K562 (cell line): Measurements from ENCODE around the gene SPDYE3. TPM values are rescaled to one million over a fixed set of nuclear protein-coding genes. Genes with fewer than 3 reads are reported as not detected.

Source experiments
- CEBPB ChIP-seq: fragments of 450-650 bp; IDR thresholded peaks from 2 replicates; pipeline ENCODE4 v1.6.1; 2016; ENCODE audit warnings: missing genetic modification characterization, missing compliant biosample characterization
- DNMT1 ChIP-seq: fragments of 450-650 bp; IDR thresholded peaks from 2 replicates; pipeline ENCODE4 v1.6.1; 2016; ENCODE audit warnings: antibody characterized with exemption, mild to moderate bottlenecking
- EP300 ChIP-seq: IDR thresholded peaks from 2 replicates; pipeline ENCODE4 v1.6.1; 2012; ENCODE audit warnings: low read length, improper control_type of control experiment
- ETV1 ChIP-seq: fragments of 450-650 bp; conservative IDR thresholded peaks from 2 replicates; pipeline ENCODE4 v1.6.1; 2016; ENCODE audit warnings: missing genetic modification characterization, control low read depth, low read depth, missing compliant biosample characterization
- EZH2 ChIP-seq: IDR thresholded peaks from 2 replicates; pipeline ENCODE4 v1.6.1; 2012; ENCODE audit warnings: low read depth, mild to moderate bottlenecking, inconsistent platforms, low read length, borderline replicate concordance
- FUS ChIP-seq: fragments of 200-400 bp; formaldehyde crosslinking; optimal IDR thresholded peaks from 2 replicates; pipeline ENCODE3; 2017; ENCODE audit warnings: low read depth, low read length
- HCFC1 ChIP-seq: IDR thresholded peaks from 2 replicates; pipeline ENCODE4 v1.6.1; 2012; ENCODE audit warnings: low read depth, low read length, improper control_type of control experiment
- HDAC3 ChIP-seq: fragments of 450-650 bp; IDR thresholded peaks from 2 replicates; pipeline ENCODE4 v1.6.1; 2018; ENCODE audit warnings: borderline replicate concordance, mild to moderate bottlenecking, moderate library complexity; ENCODE audit not compliant: partially characterized antibody
- HOXB6 ChIP-seq: fragments of 250-450 bp; sonication (Bioruptor Pico); IDR thresholded peaks from 2 replicates; pipeline ENCODE4 v1.5.1; 2022; ENCODE audit warnings: mild to moderate bottlenecking, borderline replicate concordance
- MYNN ChIP-seq, 2 experiments: sonication (generic); formaldehyde crosslinking in 1 of 2; IDR thresholded peaks; 2 replicates each; pipeline versions ENCODE4 v1.5.0 to v1.6.1; 2016 to 2020; ENCODE audit warnings: antibody characterized with exemption in 1 of 2, missing genetic modification reagents in 1 of 2
- NCOA4 ChIP-seq: fragments of 450-650 bp; IDR thresholded peaks from 2 replicates; pipeline ENCODE4 v1.6.1; 2018; ENCODE audit warnings: mild to moderate bottlenecking; ENCODE audit not compliant: partially characterized antibody
- PTRF ChIP-seq: fragments of 450-650 bp; IDR thresholded peaks from 2 replicates; pipeline ENCODE4 v1.6.1; 2016; ENCODE audit warnings: mild to moderate bottlenecking, missing genetic modification characterization, missing compliant biosample characterization
- ZC3H11A ChIP-seq: IDR thresholded peaks from 2 replicates; pipeline ENCODE4 v1.6.1; 2012; ENCODE audit warnings: low read depth, low read length, improper control_type of control experiment
- ZNF551 ChIP-seq: fragments of 250-450 bp; sonication (Bioruptor Pico); IDR thresholded peaks from 2 replicates; pipeline ENCODE4 v1.5.0; 2021; ENCODE audit warnings: mild to moderate bottlenecking, moderate library complexity
- ZNF561 ChIP-seq: fragments of 450-650 bp; formaldehyde crosslinking; conservative IDR thresholded peaks from 2 replicates; pipeline ENCODE4 v1.4.0; 2020; ENCODE audit warnings: mild to moderate bottlenecking, moderate library complexity
- ZNF79 ChIP-seq: fragments of 250-450 bp; sonication (Bioruptor Pico); IDR thresholded peaks from 2 replicates; pipeline ENCODE4 v1.4.0; 2020; ENCODE audit warnings: low read depth, mild to moderate bottlenecking, moderate library complexity
- polyA plus RNA-seq, 8 experiments: library from polyadenylated mRNA; depleted of rRNA in 4 of 8; stranded (reverse) in 5 of 8; unstranded in 3 of 8; fragments of >200 nt; fragmentation: Nextera tagmentation in 2 of 8; fragmentation: Illumina TruSeq in 1 of 8; extraction: Ambion mirVana in 2 of 8; extraction: Trizol in 1 of 8; gene quantifications; 2 replicates each; pipeline versions ENCODE4 v1.2.1 to v1.2.3, GENCODE V29; 2011 to 2014; ENCODE audit warnings: inconsistent platforms in 1 of 8, missing spikeins in 1 of 8
- total RNA-seq, 7 experiments: library from RNA; depleted of rRNA in 6 of 7; stranded (reverse); fragments of >200 nt in 6 of 7; fragmentation: Illumina TruSeq in 2 of 7; extraction: Trizol in 2 of 7; gene quantifications; 2 replicates each; pipeline versions ENCODE4 v1.2.1 to v1.2.3, GENCODE V29; 2011 to 2021; ENCODE audit warnings: low replicate concordance in 1 of 7
- TF ChIP-seq, protein P1 (sequence below): fragments of 250-450 bp; sonication (Bioruptor Pico); IDR thresholded peaks from 2 replicates; pipeline ENCODE4 v1.8.0; 2021; ENCODE audit warnings: moderate library complexity, mild to moderate bottlenecking, inconsistent platforms
- TF ChIP-seq, protein P2 (sequence below): sonication (generic); formaldehyde crosslinking; IDR thresholded peaks from 2 replicates; pipeline ENCODE4 v1.9.0; 2022; ENCODE audit warnings: mild to moderate bottlenecking, missing genetic modification reagents
- TF ChIP-seq, protein P3 (sequence below): fragments of 450-650 bp; formaldehyde crosslinking; IDR thresholded peaks from 2 replicates; pipeline ENCODE4 v1.4.0; 2020; ENCODE audit warnings: mild to moderate bottlenecking
- TF ChIP-seq, protein P4 (sequence below): sonication (generic); formaldehyde crosslinking; IDR thresholded peaks from 2 replicates; pipeline ENCODE4 v1.8.1; 2022; ENCODE audit warnings: missing genetic modification reagents

SPDYE3 gene
- total and polyA plus RNA-seq, 9 of the 15 experiments (the other 6 are each of a cell fraction or from before 2014, with no cell fraction given) = 0.04 to 3.3 (median 1.2) TPM; not detected in 6

DNA sequence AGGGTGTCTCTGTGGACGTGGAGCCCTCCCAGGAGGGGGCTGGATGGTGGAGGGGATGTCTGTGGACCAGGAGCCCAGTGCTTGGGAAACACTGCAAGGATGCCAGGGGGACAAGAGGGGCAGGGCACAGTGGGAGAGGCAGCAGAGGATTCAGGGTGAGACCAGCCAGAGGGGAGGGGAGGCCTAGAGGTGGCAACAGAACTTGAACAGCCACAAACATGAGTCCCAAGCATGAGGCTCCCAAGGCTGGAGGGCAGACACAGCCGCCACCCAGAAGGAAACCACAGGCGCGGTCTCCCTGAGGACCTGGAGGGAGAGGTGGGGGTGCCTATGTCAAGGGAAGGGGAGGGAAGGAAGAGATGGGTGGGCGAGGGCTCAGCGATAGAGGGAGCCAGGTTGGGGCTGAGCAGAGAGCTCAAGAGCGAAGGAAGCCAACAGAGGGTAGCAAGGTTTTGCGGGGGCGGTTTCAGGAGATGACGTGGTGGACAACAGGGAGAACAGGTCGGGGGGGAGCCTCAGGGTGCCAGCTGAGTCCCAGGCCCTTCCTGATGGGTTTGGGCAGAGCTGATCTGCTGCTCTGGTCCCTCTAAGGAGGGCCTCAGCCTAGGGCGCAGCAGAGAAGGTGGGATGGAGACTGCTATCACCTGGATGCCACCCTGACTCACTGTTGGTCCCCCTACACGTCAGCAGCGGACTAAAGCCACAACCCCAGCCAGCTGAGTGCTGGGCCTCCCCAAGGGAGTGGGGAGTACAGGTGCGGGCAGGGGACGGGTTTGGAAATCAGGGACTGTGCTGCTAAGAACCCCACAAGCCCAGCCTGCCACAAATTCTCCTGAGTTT is 59.1 kb downstream of the SPDYE3 start (continued):
- TF ChIP-seq, protein P1, sequence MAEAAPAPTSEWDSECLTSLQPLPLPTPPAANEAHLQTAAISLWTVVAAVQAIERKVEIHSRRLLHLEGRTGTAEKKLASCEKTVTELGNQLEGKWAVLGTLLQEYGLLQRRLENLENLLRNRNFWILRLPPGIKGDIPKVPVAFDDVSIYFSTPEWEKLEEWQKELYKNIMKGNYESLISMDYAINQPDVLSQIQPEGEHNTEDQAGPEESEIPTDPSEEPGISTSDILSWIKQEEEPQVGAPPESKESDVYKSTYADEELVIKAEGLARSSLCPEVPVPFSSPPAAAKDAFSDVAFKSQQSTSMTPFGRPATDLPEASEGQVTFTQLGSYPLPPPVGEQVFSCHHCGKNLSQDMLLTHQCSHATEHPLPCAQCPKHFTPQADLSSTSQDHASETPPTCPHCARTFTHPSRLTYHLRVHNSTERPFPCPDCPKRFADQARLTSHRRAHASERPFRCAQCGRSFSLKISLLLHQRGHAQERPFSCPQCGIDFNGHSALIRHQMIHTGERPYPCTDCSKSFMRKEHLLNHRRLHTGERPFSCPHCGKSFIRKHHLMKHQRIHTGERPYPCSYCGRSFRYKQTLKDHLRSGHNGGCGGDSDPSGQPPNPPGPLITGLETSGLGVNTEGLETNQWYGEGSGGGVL (CRISPR knock-in tag) = no peak
- TF ChIP-seq HDAC3 (no peak), HCFC1 (no peak), HOXB6 (CRISPR knock-in tag) (no peak), ZNF79 (CRISPR knock-in tag) (no peak), CEBPB (tag) (no peak), ZNF561 (CRISPR knock-in tag) (no peak), FUS (no peak), ZC3H11A (no peak), NCOA4 (no peak), DNMT1 (no peak), ETV1 (tag) (no peak), EP300 (no peak), MYNN (IDR thresholded peaks at IDR 0.05) (0 out of 2 replicates have a peak, but pooled peaks have one; percentile 8), MYNN (CRISPR knock-in tag; IDR thresholded peaks at IDR 0.05) (no peak), ZNF551 (no peak), PTRF (tag) (no peak), EZH2 (no peak)
- TF ChIP-seq, protein P2, sequence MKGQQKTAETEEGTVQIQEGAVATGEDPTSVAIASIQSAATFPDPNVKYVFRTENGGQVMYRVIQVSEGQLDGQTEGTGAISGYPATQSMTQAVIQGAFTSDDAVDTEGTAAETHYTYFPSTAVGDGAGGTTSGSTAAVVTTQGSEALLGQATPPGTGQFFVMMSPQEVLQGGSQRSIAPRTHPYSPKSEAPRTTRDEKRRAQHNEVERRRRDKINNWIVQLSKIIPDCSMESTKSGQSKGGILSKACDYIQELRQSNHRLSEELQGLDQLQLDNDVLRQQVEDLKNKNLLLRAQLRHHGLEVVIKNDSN = no peak
- TF ChIP-seq, protein P3, sequence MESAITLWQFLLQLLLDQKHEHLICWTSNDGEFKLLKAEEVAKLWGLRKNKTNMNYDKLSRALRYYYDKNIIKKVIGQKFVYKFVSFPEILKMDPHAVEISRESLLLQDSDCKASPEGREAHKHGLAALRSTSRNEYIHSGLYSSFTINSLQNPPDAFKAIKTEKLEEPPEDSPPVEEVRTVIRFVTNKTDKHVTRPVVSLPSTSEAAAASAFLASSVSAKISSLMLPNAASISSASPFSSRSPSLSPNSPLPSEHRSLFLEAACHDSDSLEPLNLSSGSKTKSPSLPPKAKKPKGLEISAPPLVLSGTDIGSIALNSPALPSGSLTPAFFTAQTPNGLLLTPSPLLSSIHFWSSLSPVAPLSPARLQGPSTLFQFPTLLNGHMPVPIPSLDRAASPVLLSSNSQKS (CRISPR knock-in tag) = peak; percentile 37; the same call in 1 of the 2 replicates
- TF ChIP-seq, protein P4, sequence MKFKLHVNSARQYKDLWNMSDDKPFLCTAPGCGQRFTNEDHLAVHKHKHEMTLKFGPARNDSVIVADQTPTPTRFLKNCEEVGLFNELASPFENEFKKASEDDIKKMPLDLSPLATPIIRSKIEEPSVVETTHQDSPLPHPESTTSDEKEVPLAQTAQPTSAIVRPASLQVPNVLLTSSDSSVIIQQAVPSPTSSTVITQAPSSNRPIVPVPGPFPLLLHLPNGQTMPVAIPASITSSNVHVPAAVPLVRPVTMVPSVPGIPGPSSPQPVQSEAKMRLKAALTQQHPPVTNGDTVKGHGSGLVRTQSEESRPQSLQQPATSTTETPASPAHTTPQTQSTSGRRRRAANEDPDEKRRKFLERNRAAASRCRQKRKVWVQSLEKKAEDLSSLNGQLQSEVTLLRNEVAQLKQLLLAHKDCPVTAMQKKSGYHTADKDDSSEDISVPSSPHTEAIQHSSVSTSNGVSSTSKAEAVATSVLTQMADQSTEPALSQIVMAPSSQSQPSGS (CRISPR knock-in tag) = no peak
